ENCODE data around the gene FGGY.

GRCh38 chr1:59278780-59279354, 18.0 kb upstream of the FGGY start:
- TF ChIP-seq POLR2A (IDR thresholded peaks at IDR 0.05; ENCODE audit: extremely low read depth, insufficient read length) (no peak), CTCF (IDR thresholded peaks at IDR 0.05; ENCODE audit: low read depth, low read length) (no peak), MYC (IDR thresholded peaks at IDR 0.05; ENCODE audit: low read depth, low read length) (no peak)
